Measurements from ENCODE around the gene ZG16B. TPM values are rescaled to one million over a fixed set of nuclear protein-coding genes. Genes with fewer than 3 reads are reported as not detected.

Gene ZG16B
- total and polyA plus RNA-seq, 2 donors (not counting 1 experiment from before 2014, with no cell fraction given), result not detected

- H3K4me3 ChIP-seq (ENCODE audit: control extremely low read depth in 1 of 5, extremely low read depth in 1 of 5, insufficient read depth in 1 of 5, low read depth in 2 of 5, low read length in 4 of 5), result no peak overlapping the region
- H3K36me3 ChIP-seq (replicated peaks in 1 of 2; ENCODE audit: control extremely low read depth in 1 of 2, control insufficient read depth in 1 of 2, extremely low read depth in 1 of 2, insufficient read depth in 2 of 2, low read length in 1 of 2), result no peaks in the 10 kb centered on the region
- H3K4me2 ChIP-seq (replicated peaks; ENCODE audit: low read depth, low read length, poor library complexity, severe bottlenecking), result no peak overlapping the region
- no peak overlapping the region for H3K27ac ChIP-seq (ENCODE audit: low read length in 2 of 2)
- no peak for TF ChIP-seq EZH2 (IDR thresholded peaks at IDR 0.05; ENCODE audit: borderline replicate concordance, insufficient read depth, low read depth, low read length, poor library complexity, severe bottlenecking)
- no peak for TF ChIP-seq CTCF (IDR thresholded peaks at IDR 0.05)
- H3K79me2 ChIP-seq (ENCODE audit: control insufficient read depth, insufficient read depth, low read length), result no peaks in the 10 kb centered on the region
- H3K9me3 Mint-ChIP-seq (ENCODE audit: insufficient read depth), result no peaks in the 10 kb centered on the region
- WGBS (ENCODE audit: insufficient coverage), result 64% methylated on average over 4 of the region's 7 CpGs
- H4K20me1 ChIP-seq (ENCODE audit: control insufficient read depth, insufficient read depth, low read length, poor library complexity, severe bottlenecking), result no peaks in the 10 kb centered on the region
- H3K27ac Mint-ChIP-seq, result no peak overlapping the region
- H3K4me1 Mint-ChIP-seq, result no peaks in the 10 kb centered on the region
- H3K27me3 ChIP-seq (replicated peaks in 1 of 4; ENCODE audit: control extremely low read depth in 1 of 4, control insufficient read depth in 3 of 4, insufficient read depth in 4 of 4, low read length in 3 of 4), result peaks cover 0 to 11% (median 5%) of the 10 kb centered on the region in 4 experiments
- ATAC-seq (ENCODE audit: low read depth) (no peak), DNase-seq (no peak)
- intact Hi-C loops (cut with micrococcal nuclease), result no loop called here
- H3K9me3 ChIP-seq (ENCODE audit: control extremely low read depth in 1 of 3, control insufficient read depth in 2 of 3, insufficient read depth in 1 of 3, low read length in 2 of 3), result no peaks in the 10 kb centered on the region
- ChIA-PET POLR2A (no interaction called here), CTCF (no interaction called here)
- H3K9ac ChIP-seq (ENCODE audit: low read length), result no peak overlapping the region
- no peak overlapping the region for H2AFZ ChIP-seq (ENCODE audit: insufficient read depth, low read depth, low read length, poor library complexity, severe bottlenecking)
- peaks cover 34% of the 10 kb centered on the region for H3K27me3 Mint-ChIP-seq
- H3K4me3 Mint-ChIP-seq, result no peak overlapping the region
- no peaks in the 10 kb centered on the region for H3K4me1 ChIP-seq (ENCODE audit: control insufficient read depth in 2 of 2, insufficient read depth in 2 of 2, low read length in 2 of 2)
These were observed 34.5 kb upstream of the ZG16B start for GRCh38 chr16:2795395-2796143.

DNA sequence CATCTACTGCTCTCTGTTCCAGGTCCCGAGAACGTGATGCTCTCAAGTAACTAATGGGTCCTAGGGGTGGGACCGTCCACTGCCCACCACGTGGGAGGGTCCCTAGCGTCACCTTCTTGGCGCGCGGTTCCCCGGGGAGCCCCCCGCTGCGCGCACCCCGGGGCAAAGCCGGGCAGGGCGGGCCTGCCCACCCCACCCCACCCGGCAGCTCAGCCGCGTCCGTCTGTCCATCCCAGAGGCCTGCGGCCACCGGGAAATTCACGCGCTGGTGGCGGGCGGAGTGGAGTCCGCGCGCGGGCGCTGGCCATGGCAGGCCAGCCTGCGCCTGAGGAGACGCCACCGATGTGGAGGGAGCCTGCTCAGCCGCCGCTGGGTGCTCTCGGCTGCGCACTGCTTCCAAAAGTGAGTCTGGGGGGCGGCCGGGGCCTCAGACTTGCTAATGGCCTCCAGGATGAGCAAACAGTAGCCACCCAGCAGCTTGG, 31.3 kb upstream of the ZG16B start:
- Histone ChIP-seq H3K36me3 (replicated peaks in 1 of 2; ENCODE audit: control extremely low read depth in 1 of 2, control insufficient read depth in 1 of 2, extremely low read depth in 1 of 2, insufficient read depth in 2 of 2, low read length in 1 of 2) (no peaks in the 10 kb centered on the region), H3K79me2 (ENCODE audit: control insufficient read depth, insufficient read depth, low read length) (no peaks in the 10 kb centered on the region), H2AFZ (ENCODE audit: insufficient read depth, low read depth, low read length, poor library complexity, severe bottlenecking) (no peak overlapping the region), H3K27ac (ENCODE audit: low read length in 2 of 2) (no peak overlapping the region), H3K9ac (ENCODE audit: low read length) (no peak overlapping the region), H3K4me1 (ENCODE audit: control insufficient read depth in 2 of 2, insufficient read depth in 2 of 2, low read length in 2 of 2) (no peaks in the 10 kb centered on the region), H3K27me3 (replicated peaks in 1 of 4; ENCODE audit: control extremely low read depth in 1 of 4, control insufficient read depth in 3 of 4, insufficient read depth in 4 of 4, low read length in 3 of 4) (peaks cover 0 to 7% (median 2%) of the 10 kb centered on the region in 4 experiments), H3K9me3 (ENCODE audit: control extremely low read depth in 1 of 3, control insufficient read depth in 2 of 3, insufficient read depth in 1 of 3, low read length in 2 of 3) (peaks cover 0 to 2% (median 0%) of the 10 kb centered on the region in 3 donors), H3K4me2 (replicated peaks; ENCODE audit: low read depth, low read length, poor library complexity, severe bottlenecking) (no peak overlapping the region), H3K4me3 (ENCODE audit: control extremely low read depth in 1 of 5, extremely low read depth in 1 of 5, insufficient read depth in 1 of 5, low read depth in 2 of 5, low read length in 4 of 5) (no peak overlapping the region), H4K20me1 (ENCODE audit: control insufficient read depth, insufficient read depth, low read length, poor library complexity, severe bottlenecking) (no peaks in the 10 kb centered on the region)
- no peak for ATAC-seq (ENCODE audit: low read depth)
- Mint-ChIP-seq H3K4me1 (no peaks in the 10 kb centered on the region), H3K9me3 (ENCODE audit: insufficient read depth) (no peaks in the 10 kb centered on the region), H3K27ac (no peak overlapping the region), H3K27me3 (peaks cover 17% of the 10 kb centered on the region), H3K4me3 (no peak overlapping the region)
- no peak for TF ChIP-seq CTCF (IDR thresholded peaks at IDR 0.05)
- no peak for TF ChIP-seq EZH2 (IDR thresholded peaks at IDR 0.05; ENCODE audit: borderline replicate concordance, insufficient read depth, low read depth, low read length, poor library complexity, severe bottlenecking)
- CTCF ChIA-PET, result no interaction called here
- no peak for DNase-seq
- intact Hi-C loops (cut with micrococcal nuclease), result no loop called here
- POLR2A ChIA-PET, result no interaction called here
- 93% methylated on average over 37 of the region's 39 CpGs for WGBS (ENCODE audit: insufficient coverage)
